Measurements from ENCODE around the gene ABLIM2. TPM values are rescaled to one million over a fixed set of nuclear protein-coding genes. Genes with fewer than 3 reads are reported as not detected.

Gene ABLIM2
- polyA plus RNA-seq, 3 donors: 0.21 TPM; not detected in 2

- Histone ChIP-seq H3K36me3 (replicated peaks in 1 of 2; ENCODE audit: control insufficient read depth in 1 of 2, insufficient read depth in 2 of 2, low read length in 2 of 2) (no peaks in the 10 kb centered on the region), H3K4me1 (ENCODE audit: control insufficient read depth in 1 of 2, insufficient read depth in 2 of 2, low read length in 2 of 2) (no peaks in the 10 kb centered on the region), H3K27me3 (ENCODE audit: control insufficient read depth in 2 of 2, insufficient read depth in 2 of 2, low read length in 2 of 2) (no peaks in the 10 kb centered on the region), H4K20me1 (ENCODE audit: insufficient read depth, low read length) (no peaks in the 10 kb centered on the region), H3K4me3 (replicated peaks in 1 of 3; ENCODE audit: low read depth in 2 of 3, low read length in 3 of 3) (no peak overlapping the region), H3K79me2 (ENCODE audit: insufficient read depth, low read length) (no peaks in the 10 kb centered on the region), H3K27ac (ENCODE audit: low read depth in 1 of 2, low read length in 2 of 2) (no peak overlapping the region), H3K4me2 (replicated peaks; ENCODE audit: extremely low read depth, low read length, poor library complexity, severe bottlenecking) (no peak overlapping the region), H2AFZ (ENCODE audit: insufficient read depth, low read depth, low read length, poor library complexity, severe bottlenecking) (no peak overlapping the region), H3K9me3 (replicated peaks in 1 of 2; ENCODE audit: control insufficient read depth in 1 of 2, insufficient read depth in 1 of 2, low read length in 2 of 2) (no peaks in the 10 kb centered on the region), H3K9ac (ENCODE audit: insufficient read depth, low read length, poor library complexity, severe bottlenecking) (no peak overlapping the region)
- Mint-ChIP-seq H3K4me1 (no peaks in the 10 kb centered on the region), H3K27ac (peak overlapping the region in 1 of 7 donors; percentile 42), H3K9me3 (no peaks in the 10 kb centered on the region), H3K36me3 (no peaks in the 10 kb centered on the region), H3K4me3 (no peak overlapping the region), H3K27me3 (ENCODE audit: low read depth in 3 of 3) (peaks cover 4 to 12% (median 9%) of the 10 kb centered on the region in 3 donors)
- DNase-seq: no peak
- no peak for TF ChIP-seq CTCF (IDR thresholded peaks at IDR 0.05)
- 74% methylated on average over 10 of the region's 10 CpGs for WGBS (ENCODE audit: insufficient coverage)
- intact Hi-C loops (cut with micrococcal nuclease): no loop called here
Measured at GRCh38 chr4:8005814-8006215, 152.8 kb downstream of the ABLIM2 start.

GRCh38 chr4:8005033-8005808, 153.4 kb downstream of the ABLIM2 start:
- no peak overlapping the region for H3K9ac ChIP-seq (ENCODE audit: insufficient read depth, low read length, poor library complexity, severe bottlenecking)
- 83% methylated on average over 24 of the region's 36 CpGs for WGBS (ENCODE audit: insufficient coverage)
- H3K36me3 Mint-ChIP-seq: no peaks in the 10 kb centered on the region

More at GRCh38 chr4:8005033-8005808, 153.4 kb downstream of the ABLIM2 start:
- intact Hi-C loops (cut with micrococcal nuclease): no loop called here
- no peak overlapping the region for H3K27ac ChIP-seq (ENCODE audit: low read depth in 1 of 2, low read length in 2 of 2)
- no peaks in the 10 kb centered on the region for H3K4me1 Mint-ChIP-seq
- no peak for DNase-seq
- no peaks in the 10 kb centered on the region for H3K79me2 ChIP-seq (ENCODE audit: insufficient read depth, low read length)
- no peaks in the 10 kb centered on the region for H3K9me3 Mint-ChIP-seq
- H3K36me3 ChIP-seq (replicated peaks in 1 of 2; ENCODE audit: control insufficient read depth in 1 of 2, insufficient read depth in 2 of 2, low read length in 2 of 2): no peaks in the 10 kb centered on the region
- H4K20me1 ChIP-seq (ENCODE audit: insufficient read depth, low read length): no peaks in the 10 kb centered on the region
- H3K4me2 ChIP-seq (replicated peaks; ENCODE audit: extremely low read depth, low read length, poor library complexity, severe bottlenecking): no peak overlapping the region
- no peak overlapping the region for H3K4me3 Mint-ChIP-seq
- H2AFZ ChIP-seq (ENCODE audit: insufficient read depth, low read depth, low read length, poor library complexity, severe bottlenecking): no peak overlapping the region
- no peak for TF ChIP-seq CTCF (IDR thresholded peaks at IDR 0.05)
- H3K27me3 Mint-ChIP-seq (ENCODE audit: low read depth in 3 of 3): peaks cover 4 to 9% (median 8%) of the 10 kb centered on the region in 3 donors
- no peak overlapping the region for H3K27ac Mint-ChIP-seq
- no peaks in the 10 kb centered on the region for H3K27me3 ChIP-seq (ENCODE audit: control insufficient read depth in 2 of 2, insufficient read depth in 2 of 2, low read length in 2 of 2)
- no peaks in the 10 kb centered on the region for H3K9me3 ChIP-seq (replicated peaks in 1 of 2; ENCODE audit: control insufficient read depth in 1 of 2, insufficient read depth in 1 of 2, low read length in 2 of 2)
- no peaks in the 10 kb centered on the region for H3K4me1 ChIP-seq (ENCODE audit: control insufficient read depth in 1 of 2, insufficient read depth in 2 of 2, low read length in 2 of 2)
- H3K4me3 ChIP-seq (replicated peaks in 1 of 3; ENCODE audit: low read depth in 2 of 3, low read length in 3 of 3): no peak overlapping the region
